HEK293 (cell line): ENCODE data around the gene USP5.

Experiments used
- ATF2 ChIP-seq: fragments of 450-650 bp; formaldehyde crosslinking; IDR thresholded peaks from 2 replicates; pipeline ENCODE4 v1.5.1; 2016; ENCODE audit warnings: missing biosample characterization, missing genetic modification characterization, low read depth
- ELK4 ChIP-seq: IDR thresholded peaks from 2 replicates; pipeline ENCODE4 v1.6.1; 2011; ENCODE audit warnings: mild to moderate bottlenecking, low read depth, low read length, borderline replicate concordance
- GLI2 ChIP-seq: fragments of 450-650 bp; formaldehyde crosslinking; IDR thresholded peaks from 2 replicates; pipeline ENCODE4; 2017; ENCODE audit warnings: missing biosample characterization, missing genetic modification characterization, low read depth, borderline replicate concordance
- HOXD13 ChIP-seq: sonication (generic); formaldehyde crosslinking; IDR thresholded peaks from 2 replicates; pipeline ENCODE4 v1.8.0; 2022; ENCODE audit warnings: missing genetic modification reagents, borderline replicate concordance
- IKZF3 ChIP-seq: fragments of 450-650 bp; IDR thresholded peaks from 2 replicates; pipeline ENCODE4 v1.5.0; 2018; ENCODE audit warnings: missing biosample characterization, mild to moderate bottlenecking, missing genetic modification characterization, moderate library complexity
- OSR2 ChIP-seq: fragments of 450-650 bp; formaldehyde crosslinking; IDR thresholded peaks from 2 replicates; pipeline ENCODE4 v1.5.1; 2016; ENCODE audit warnings: missing biosample characterization, missing genetic modification characterization
- SALL2 ChIP-seq: fragments of 450-650 bp; formaldehyde crosslinking; IDR thresholded peaks from 2 replicates; pipeline ENCODE4 v1.5.0; 2017; ENCODE audit warnings: missing biosample characterization, mild to moderate bottlenecking, missing genetic modification characterization, borderline replicate concordance
- SETDB1 ChIP-seq: IDR thresholded peaks from one replicate; pipeline ENCODE4 v1.6.1; 2017; ENCODE audit warnings: mild to moderate bottlenecking, low read length, moderate library complexity, mixed read lengths; ENCODE audit not compliant: insufficient read length
- SP3 ChIP-seq: fragments of 450-650 bp; formaldehyde crosslinking; IDR thresholded peaks from 2 replicates; pipeline ENCODE4 v1.5.1; 2016; ENCODE audit warnings: missing biosample characterization, missing genetic modification characterization
- ZFHX2 ChIP-seq: fragments of 450-650 bp; formaldehyde crosslinking; conservative IDR thresholded peaks from 2 replicates; pipeline ENCODE4 v1.5.1; 2016; ENCODE audit warnings: missing biosample characterization, missing genetic modification characterization
- ZNF114 ChIP-seq: fragments of 450-650 bp; formaldehyde crosslinking; IDR thresholded peaks from 2 replicates; pipeline ENCODE4 v1.5.0; 2017; ENCODE audit warnings: missing biosample characterization, missing genetic modification characterization
- ZNF146 ChIP-seq: fragments of 450-650 bp; formaldehyde crosslinking; IDR thresholded peaks from 2 replicates; pipeline ENCODE4 v1.5.1; 2016; ENCODE audit warnings: missing biosample characterization, missing genetic modification characterization
- ZNF202 ChIP-seq: fragments of 450-650 bp; formaldehyde crosslinking; IDR thresholded peaks from 2 replicates; pipeline ENCODE4 v1.5.1; 2016; ENCODE audit warnings: missing biosample characterization, missing genetic modification characterization, borderline replicate concordance
- ZNF248 ChIP-seq: fragments of 450-650 bp; formaldehyde crosslinking; IDR thresholded peaks from 2 replicates; pipeline ENCODE4 v1.5.1; 2017; ENCODE audit warnings: missing biosample characterization, missing genetic modification characterization
- ZNF266 ChIP-seq: fragments of 450-650 bp; formaldehyde crosslinking; IDR thresholded peaks from 2 replicates; pipeline ENCODE4 v1.5.1; 2016; ENCODE audit warnings: missing biosample characterization, missing genetic modification characterization, low read depth
- ZNF335 ChIP-seq: fragments of 450-650 bp; formaldehyde crosslinking; conservative IDR thresholded peaks from 2 replicates; pipeline ENCODE4 v1.5.1; 2016; ENCODE audit warnings: missing biosample characterization, missing genetic modification characterization
- ZNF354C ChIP-seq: fragments of 450-650 bp; formaldehyde crosslinking; IDR thresholded peaks from 2 replicates; pipeline ENCODE4 v1.5.1; 2016; ENCODE audit warnings: missing biosample characterization, missing genetic modification characterization, low read depth, borderline replicate concordance
- ZNF488 ChIP-seq: fragments of 450-650 bp; formaldehyde crosslinking; IDR thresholded peaks from 2 replicates; pipeline ENCODE4 v1.5.1; 2016; ENCODE audit warnings: missing biosample characterization, missing genetic modification characterization
- ZNF513 ChIP-seq: fragments of 450-650 bp; IDR thresholded peaks from 2 replicates; pipeline ENCODE4 v1.5.1; 2018; ENCODE audit warnings: missing biosample characterization, missing genetic modification characterization
- ZNF596 ChIP-seq: fragments of 450-650 bp; IDR thresholded peaks from 2 replicates; pipeline ENCODE4 v1.5.0; 2018; ENCODE audit warnings: missing biosample characterization, mild to moderate bottlenecking, missing genetic modification characterization, moderate library complexity
- ZNF704 ChIP-seq: fragments of 450-650 bp; formaldehyde crosslinking; IDR thresholded peaks from 2 replicates; pipeline ENCODE4 v1.5.1; 2016; ENCODE audit warnings: missing biosample characterization, missing genetic modification characterization
- ZNF707 ChIP-seq: fragments of 450-650 bp; formaldehyde crosslinking; IDR thresholded peaks from 2 replicates; pipeline ENCODE4 v1.5.1; 2016; ENCODE audit warnings: missing biosample characterization, missing genetic modification characterization
- ZNF768 ChIP-seq: fragments of 450-650 bp; formaldehyde crosslinking; IDR thresholded peaks from 2 replicates; pipeline ENCODE4 v1.5.1; 2018; ENCODE audit warnings: missing biosample characterization, mild to moderate bottlenecking, missing genetic modification characterization
- ZNF777 ChIP-seq: fragments of 450-650 bp; formaldehyde crosslinking; IDR thresholded peaks from 2 replicates; pipeline ENCODE4 v1.5.1; 2017; ENCODE audit warnings: missing biosample characterization, missing genetic modification characterization, borderline replicate concordance
- ZNF837 ChIP-seq: fragments of 450-650 bp; formaldehyde crosslinking; IDR thresholded peaks from 2 replicates; pipeline ENCODE4 v1.5.1; 2016; ENCODE audit warnings: missing biosample characterization, missing genetic modification characterization
- TF ChIP-seq, protein P1 (sequence below): fragments of 450-650 bp; formaldehyde crosslinking; IDR thresholded peaks from 2 replicates; pipeline ENCODE4 v1.5.1; 2017; ENCODE audit warnings: missing biosample characterization, missing genetic modification characterization
- TF ChIP-seq, protein P2 (sequence below): fragments of 450-650 bp; formaldehyde crosslinking; IDR thresholded peaks from 2 replicates; pipeline ENCODE4 v1.5.1; 2016; ENCODE audit warnings: missing biosample characterization, missing genetic modification characterization
- TF ChIP-seq, protein P3 (sequence below): fragments of 450-650 bp; formaldehyde crosslinking; IDR thresholded peaks from 2 replicates; pipeline ENCODE4 v1.5.1; 2016; ENCODE audit warnings: missing biosample characterization, missing genetic modification characterization

Gene USP5

DNA sequence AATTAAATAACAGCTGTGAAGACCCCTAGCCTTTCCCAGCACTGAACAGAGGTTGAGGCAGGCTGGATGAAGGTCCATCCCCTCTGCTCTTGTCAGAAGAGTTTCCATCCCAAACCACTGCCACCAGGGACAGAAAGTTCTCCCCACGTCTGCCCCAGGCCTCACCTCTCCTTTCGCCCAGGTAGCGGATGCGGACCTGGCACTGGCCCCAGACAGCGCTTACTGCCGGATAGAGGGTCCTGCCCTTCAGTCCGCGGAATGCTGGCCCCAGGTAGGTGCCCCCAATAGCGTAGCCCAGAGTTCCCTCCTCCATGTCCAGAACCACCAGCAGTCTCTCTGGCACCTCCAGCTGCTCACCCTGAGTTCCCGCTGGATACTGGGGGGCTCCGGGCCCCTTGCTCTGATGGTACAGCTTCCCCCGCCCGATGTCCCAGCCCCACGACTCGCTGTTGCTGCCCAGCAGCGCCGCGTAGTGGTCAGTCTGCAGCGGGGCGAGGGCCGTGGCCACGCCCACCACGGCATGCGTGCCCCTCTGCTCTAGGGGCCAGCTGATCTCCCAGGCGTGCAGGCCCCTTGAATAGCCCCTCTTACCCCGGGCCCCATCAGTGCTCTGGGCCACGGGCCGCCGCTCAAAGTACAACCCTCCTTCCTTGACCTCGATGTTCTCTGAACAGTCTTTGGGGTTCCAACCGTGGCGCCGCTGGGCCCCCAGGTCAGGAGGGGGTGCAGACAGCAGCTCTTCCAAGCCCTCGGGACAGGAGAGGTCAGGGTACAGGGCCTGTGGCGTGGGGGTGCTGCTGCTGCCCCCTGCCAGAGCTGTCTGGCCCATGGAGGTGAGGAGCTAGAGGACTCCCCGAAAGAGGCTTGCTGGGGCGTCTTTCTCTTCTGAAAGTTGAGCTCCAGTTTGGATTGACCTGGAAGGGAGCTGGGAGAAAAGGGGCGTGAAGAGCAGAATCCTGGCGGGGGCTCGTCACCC lies 20.4 kb downstream of the USP5 start (continued):
- TF ChIP-seq ZNF707 (tag by site-specific recombination) (no peak), ZFHX2 (peak; percentile 39), OSR2 (tag by site-specific recombination) (no peak), ZNF146 (tag by site-specific recombination) (no peak), SP3 (tag by site-specific recombination) (peak; percentile 71), ZNF488 (tag by site-specific recombination) (no peak), ZNF704 (tag by site-specific recombination) (no peak), ZNF335 (tag by site-specific recombination) (no peak; the same call in 1 of the 2 replicates), SETDB1 (no peak), SALL2 (tag by site-specific recombination) (no peak), ZNF266 (tag by site-specific recombination) (no peak), GLI2 (tag by site-specific recombination) (no peak), ELK4 (no peak), ATF2 (tag by site-specific recombination) (no peak), ZNF114 (no peak), ZNF248 (tag by site-specific recombination) (no peak), IKZF3 (tag by site-specific recombination) (no peak), ZNF837 (tag by site-specific recombination) (no peak), ZNF596 (tag by site-specific recombination) (no peak), ZNF768 (tag by site-specific recombination) (no peak), ZNF777 (tag by site-specific recombination) (0 out of 2 replicates have a peak, but pooled peaks have one; percentile 39), ZNF354C (tag by site-specific recombination) (no peak), HOXD13 (CRISPR knock-in tag) (no peak), ZNF513 (no peak), ZNF202 (no peak)
- TF ChIP-seq, protein P1, sequence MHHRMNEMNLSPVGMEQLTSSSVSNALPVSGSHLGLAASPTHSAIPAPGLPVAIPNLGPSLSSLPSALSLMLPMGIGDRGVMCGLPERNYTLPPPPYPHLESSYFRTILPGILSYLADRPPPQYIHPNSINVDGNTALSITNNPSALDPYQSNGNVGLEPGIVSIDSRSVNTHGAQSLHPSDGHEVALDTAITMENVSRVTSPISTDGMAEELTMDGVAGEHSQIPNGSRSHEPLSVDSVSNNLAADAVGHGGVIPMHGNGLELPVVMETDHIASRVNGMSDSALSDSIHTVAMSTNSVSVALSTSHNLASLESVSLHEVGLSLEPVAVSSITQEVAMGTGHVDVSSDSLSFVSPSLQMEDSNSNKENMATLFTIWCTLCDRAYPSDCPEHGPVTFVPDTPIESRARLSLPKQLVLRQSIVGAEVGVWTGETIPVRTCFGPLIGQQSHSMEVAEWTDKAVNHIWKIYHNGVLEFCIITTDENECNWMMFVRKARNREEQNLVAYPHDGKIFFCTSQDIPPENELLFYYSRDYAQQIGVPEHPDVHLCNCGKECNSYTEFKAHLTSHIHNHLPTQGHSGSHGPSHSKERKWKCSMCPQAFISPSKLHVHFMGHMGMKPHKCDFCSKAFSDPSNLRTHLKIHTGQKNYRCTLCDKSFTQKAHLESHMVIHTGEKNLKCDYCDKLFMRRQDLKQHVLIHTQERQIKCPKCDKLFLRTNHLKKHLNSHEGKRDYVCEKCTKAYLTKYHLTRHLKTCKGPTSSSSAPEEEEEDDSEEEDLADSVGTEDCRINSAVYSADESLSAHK, result peak; percentile 29; the same call in 1 of the 2 replicates
- TF ChIP-seq, protein P2, sequence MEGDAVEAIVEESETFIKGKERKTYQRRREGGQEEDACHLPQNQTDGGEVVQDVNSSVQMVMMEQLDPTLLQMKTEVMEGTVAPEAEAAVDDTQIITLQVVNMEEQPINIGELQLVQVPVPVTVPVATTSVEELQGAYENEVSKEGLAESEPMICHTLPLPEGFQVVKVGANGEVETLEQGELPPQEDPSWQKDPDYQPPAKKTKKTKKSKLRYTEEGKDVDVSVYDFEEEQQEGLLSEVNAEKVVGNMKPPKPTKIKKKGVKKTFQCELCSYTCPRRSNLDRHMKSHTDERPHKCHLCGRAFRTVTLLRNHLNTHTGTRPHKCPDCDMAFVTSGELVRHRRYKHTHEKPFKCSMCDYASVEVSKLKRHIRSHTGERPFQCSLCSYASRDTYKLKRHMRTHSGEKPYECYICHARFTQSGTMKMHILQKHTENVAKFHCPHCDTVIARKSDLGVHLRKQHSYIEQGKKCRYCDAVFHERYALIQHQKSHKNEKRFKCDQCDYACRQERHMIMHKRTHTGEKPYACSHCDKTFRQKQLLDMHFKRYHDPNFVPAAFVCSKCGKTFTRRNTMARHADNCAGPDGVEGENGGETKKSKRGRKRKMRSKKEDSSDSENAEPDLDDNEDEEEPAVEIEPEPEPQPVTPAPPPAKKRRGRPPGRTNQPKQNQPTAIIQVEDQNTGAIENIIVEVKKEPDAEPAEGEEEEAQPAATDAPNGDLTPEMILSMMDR (tag by site-specific recombination), result peak; percentile 99
- TF ChIP-seq, protein P3, sequence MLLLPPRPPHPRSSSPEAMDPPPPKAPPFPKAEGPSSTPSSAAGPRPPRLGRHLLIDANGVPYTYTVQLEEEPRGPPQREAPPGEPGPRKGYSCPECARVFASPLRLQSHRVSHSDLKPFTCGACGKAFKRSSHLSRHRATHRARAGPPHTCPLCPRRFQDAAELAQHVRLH (tag by site-specific recombination), result no peak
